ENCODE data around the gene PIK3C2G.

GRCh38 chr12:18294889-18295288, 33.6 kb downstream of the PIK3C2G start:
- TF ChIP-seq CTCF (conservative IDR thresholded peaks at IDR 0.05; ENCODE audit: low read depth, low read length) = no peak
- no peak for TF ChIP-seq EZH2 (IDR thresholded peaks at IDR 0.05; ENCODE audit: borderline replicate concordance, low read depth, low read length, poor library complexity, severe bottlenecking)

Data from A673 (cell line).